ENCODE results near the gene TBC1D8.

- TF ChIP-seq SIN3A (IDR thresholded peaks at IDR 0.05; ENCODE audit: borderline replicate concordance, insufficient read depth, low read depth, low read length) (no peak), POLR2AphosphoS5 (IDR thresholded peaks at IDR 0.05; ENCODE audit: low read depth, low read length) (no peak), CTCF (IDR thresholded peaks at IDR 0.05) (no peak), REST (IDR thresholded peaks at IDR 0.05; ENCODE audit: insufficient read depth in 1 of 2, low read depth in 2 of 2, low read length in 1 of 2) (no peak), TCF7L2 (IDR thresholded peaks at IDR 0.05; ENCODE audit: low read depth, low read length) (no peak)
Measured at GRCh38 chr2:100998235-100998573, 153.0 kb downstream of the TBC1D8 start.

All from Panc1 (cell line).